HL-60 (cell line): ENCODE measurements around the gene FPGS.
A peak's percentile ranks its signal among the peaks of the same experiment; 100 is the strongest.

Experiments used
- DNase-seq, 2 experiments: peaks; one replicate each; pipeline ENCODE4 v3.0.0-alpha.2; 2010 to 2020; ENCODE audit warnings: low read depth in 1 of 2, low spot score in 1 of 2
- H3K27ac ChIP-seq: fragments of 250-450 bp; sonication (Bioruptor Pico); replicated peaks from 2 replicates; pipeline ENCODE4 v1.5.1; 2020; ENCODE audit warnings: mild to moderate bottlenecking, moderate library complexity
- H3K27me3 ChIP-seq: fragments of 250-450 bp; sonication (Bioruptor Pico); 2 replicates; pipeline ENCODE4 v1.5.1; 2021; ENCODE audit warnings: mild to moderate bottlenecking, moderate library complexity; ENCODE audit not compliant: insufficient read depth, poor library complexity, severe bottlenecking
- H3K4me3 ChIP-seq: replicated peaks from 2 replicates; pipeline ENCODE4 v1.5.1; 2011; ENCODE audit warnings: mild to moderate bottlenecking, control low read depth, low read length; ENCODE audit not compliant: insufficient read depth
- GABPA ChIP-seq: IDR thresholded peaks from 2 replicates; pipeline ENCODE4 v1.6.1; 2012; ENCODE audit warnings: low read depth
- POLR2AphosphoS5 ChIP-seq: IDR thresholded peaks from 2 replicates; pipeline ENCODE4 v1.6.1; 2012; ENCODE audit warnings: low read depth
- SPI1 ChIP-seq: IDR thresholded peaks from 2 replicates; pipeline ENCODE4 v1.6.1; 2012; ENCODE audit warnings: low read depth, mild to moderate bottlenecking, borderline replicate concordance
- TF ChIP-seq, protein P1 (sequence below): IDR thresholded peaks from 2 replicates; pipeline ENCODE4 v1.6.1; 2012; ENCODE audit warnings: low read depth; ENCODE audit not compliant: insufficient replicate concordance
- TF ChIP-seq, protein P2 (sequence below): IDR thresholded peaks from one replicate; pipeline ENCODE4 v1.5.1; 2011; ENCODE audit warnings: low read length, control low read depth, inconsistent platforms; ENCODE audit not compliant: insufficient read depth

FPGS gene

DNA sequence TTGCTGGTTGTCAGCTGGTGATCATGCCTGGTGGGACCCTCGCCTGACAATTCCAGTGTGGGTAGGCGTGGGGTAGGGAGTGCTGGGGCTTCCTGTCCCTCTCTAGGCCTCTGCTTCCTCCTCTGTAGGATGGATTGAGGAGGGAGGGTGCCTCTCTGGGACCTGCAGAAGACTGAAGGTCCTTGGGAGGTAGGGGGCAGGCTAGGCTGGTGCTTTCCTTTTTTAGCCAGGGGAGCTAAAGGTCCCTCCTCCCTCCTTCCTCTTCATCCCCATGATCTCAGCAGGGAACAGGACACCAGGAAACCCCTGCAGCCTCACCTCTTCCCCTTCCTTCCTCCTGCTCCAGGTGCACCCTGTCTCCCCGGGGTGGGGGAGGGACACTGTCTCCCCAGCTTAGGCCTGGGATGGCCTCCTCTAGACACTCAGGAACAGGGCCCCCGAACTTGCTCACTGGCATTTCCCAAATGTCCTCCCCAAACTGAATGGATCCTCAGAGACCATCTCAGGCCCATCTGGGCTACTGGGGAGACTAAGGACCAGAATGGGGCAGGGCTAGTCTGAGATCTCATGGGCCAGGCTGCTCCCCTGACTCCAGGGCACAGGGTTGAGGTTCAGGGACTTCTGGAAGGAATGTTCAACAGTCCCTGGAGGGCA lies 32.6 kb upstream of the FPGS start:
- Histone ChIP-seq H3K27me3 (no peaks in the 10 kb centered on the region), H3K4me3 (no peak overlapping the region), H3K27ac (peak overlapping the region; percentile 11)
- TF ChIP-seq POLR2AphosphoS5 (no peak), GABPA (no peak), SPI1 (no peak)
- TF ChIP-seq, protein P1, sequence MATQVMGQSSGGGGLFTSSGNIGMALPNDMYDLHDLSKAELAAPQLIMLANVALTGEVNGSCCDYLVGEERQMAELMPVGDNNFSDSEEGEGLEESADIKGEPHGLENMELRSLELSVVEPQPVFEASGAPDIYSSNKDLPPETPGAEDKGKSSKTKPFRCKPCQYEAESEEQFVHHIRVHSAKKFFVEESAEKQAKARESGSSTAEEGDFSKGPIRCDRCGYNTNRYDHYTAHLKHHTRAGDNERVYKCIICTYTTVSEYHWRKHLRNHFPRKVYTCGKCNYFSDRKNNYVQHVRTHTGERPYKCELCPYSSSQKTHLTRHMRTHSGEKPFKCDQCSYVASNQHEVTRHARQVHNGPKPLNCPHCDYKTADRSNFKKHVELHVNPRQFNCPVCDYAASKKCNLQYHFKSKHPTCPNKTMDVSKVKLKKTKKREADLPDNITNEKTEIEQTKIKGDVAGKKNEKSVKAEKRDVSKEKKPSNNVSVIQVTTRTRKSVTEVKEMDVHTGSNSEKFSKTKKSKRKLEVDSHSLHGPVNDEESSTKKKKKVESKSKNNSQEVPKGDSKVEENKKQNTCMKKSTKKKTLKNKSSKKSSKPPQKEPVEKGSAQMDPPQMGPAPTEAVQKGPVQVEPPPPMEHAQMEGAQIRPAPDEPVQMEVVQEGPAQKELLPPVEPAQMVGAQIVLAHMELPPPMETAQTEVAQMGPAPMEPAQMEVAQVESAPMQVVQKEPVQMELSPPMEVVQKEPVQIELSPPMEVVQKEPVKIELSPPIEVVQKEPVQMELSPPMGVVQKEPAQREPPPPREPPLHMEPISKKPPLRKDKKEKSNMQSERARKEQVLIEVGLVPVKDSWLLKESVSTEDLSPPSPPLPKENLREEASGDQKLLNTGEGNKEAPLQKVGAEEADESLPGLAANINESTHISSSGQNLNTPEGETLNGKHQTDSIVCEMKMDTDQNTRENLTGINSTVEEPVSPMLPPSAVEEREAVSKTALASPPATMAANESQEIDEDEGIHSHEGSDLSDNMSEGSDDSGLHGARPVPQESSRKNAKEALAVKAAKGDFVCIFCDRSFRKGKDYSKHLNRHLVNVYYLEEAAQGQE: no peak
- TF ChIP-seq, protein P2, sequence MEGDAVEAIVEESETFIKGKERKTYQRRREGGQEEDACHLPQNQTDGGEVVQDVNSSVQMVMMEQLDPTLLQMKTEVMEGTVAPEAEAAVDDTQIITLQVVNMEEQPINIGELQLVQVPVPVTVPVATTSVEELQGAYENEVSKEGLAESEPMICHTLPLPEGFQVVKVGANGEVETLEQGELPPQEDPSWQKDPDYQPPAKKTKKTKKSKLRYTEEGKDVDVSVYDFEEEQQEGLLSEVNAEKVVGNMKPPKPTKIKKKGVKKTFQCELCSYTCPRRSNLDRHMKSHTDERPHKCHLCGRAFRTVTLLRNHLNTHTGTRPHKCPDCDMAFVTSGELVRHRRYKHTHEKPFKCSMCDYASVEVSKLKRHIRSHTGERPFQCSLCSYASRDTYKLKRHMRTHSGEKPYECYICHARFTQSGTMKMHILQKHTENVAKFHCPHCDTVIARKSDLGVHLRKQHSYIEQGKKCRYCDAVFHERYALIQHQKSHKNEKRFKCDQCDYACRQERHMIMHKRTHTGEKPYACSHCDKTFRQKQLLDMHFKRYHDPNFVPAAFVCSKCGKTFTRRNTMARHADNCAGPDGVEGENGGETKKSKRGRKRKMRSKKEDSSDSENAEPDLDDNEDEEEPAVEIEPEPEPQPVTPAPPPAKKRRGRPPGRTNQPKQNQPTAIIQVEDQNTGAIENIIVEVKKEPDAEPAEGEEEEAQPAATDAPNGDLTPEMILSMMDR: no peak
- peak; percentile 52 to 79 for DNase-seq

DNA sequence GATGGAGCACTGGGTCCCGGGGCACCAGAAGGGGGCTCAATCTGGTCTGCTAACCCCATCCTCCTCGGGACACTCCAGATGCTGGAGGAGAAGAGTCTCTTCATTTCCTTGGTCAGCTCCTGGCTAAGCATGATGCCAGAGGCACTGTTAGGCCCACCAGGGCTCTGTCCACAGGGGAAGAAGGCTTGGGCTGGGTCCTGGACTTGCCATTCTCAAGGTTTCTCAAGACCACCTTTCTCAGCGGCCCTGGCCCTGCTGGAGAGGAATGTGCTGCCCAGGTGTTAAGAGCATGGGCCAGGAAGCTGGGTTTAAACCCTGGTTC lies 32.1 kb upstream of the FPGS start:
- Histone ChIP-seq H3K27me3 (no peaks in the 10 kb centered on the region), H3K4me3 (peak overlapping the region; percentile 54), H3K27ac (no peak overlapping the region; the same call in 1 of the 2 replicates)
- DNase-seq: no peak
- TF ChIP-seq POLR2AphosphoS5: no peak
- TF ChIP-seq, protein P1: no peak
- TF ChIP-seq, protein P2: no peak
- TF ChIP-seq SPI1: no peak
- TF ChIP-seq GABPA: no peak

DNA sequence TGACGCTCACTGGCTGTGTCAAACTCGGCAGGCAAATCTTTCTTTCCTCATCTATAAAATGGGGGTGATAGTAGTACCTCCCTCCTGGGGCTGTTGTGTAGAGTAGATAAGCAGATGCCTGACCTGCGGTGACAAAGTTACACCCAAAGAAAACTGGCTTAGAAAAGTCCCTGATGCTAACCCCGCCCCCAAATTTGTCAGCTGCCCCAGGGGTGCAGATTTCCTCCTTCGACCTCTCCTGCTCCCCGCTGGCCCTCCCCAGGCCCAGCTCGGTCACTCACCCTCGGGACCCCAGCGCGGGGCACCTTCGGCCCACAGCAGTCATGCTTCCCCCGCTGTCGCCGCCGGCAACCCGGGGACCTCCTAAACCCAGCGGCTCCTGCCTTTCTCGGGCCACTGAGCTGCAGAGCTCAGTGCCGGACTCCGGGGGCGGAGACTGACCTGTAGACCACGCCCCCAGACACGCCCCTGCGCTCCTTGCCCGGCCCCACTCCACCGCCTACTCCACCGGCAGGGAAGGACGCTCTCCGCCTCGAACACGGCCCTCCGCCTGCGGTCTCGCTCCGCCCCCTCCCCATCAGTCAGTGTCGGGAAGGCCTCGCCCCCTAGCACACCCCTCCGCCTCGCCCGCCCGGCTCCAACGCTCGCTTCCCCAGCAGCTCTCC lies 31.6 kb upstream of the FPGS start:
- Histone ChIP-seq H3K4me3 (peak overlapping the region; percentile 54), H3K27ac (no peak overlapping the region; the same call in 1 of the 2 replicates), H3K27me3 (no peaks in the 10 kb centered on the region)
- TF ChIP-seq, protein P1: no peak
- TF ChIP-seq SPI1 (no peak), POLR2AphosphoS5 (peak; percentile 29; the same call in 1 of the 2 replicates)
- DNase-seq: peak; percentile 97 to 98
